ENCODE data around the gene EIF2D. TPM values are rescaled to one million over a fixed set of nuclear protein-coding genes. Genes with fewer than 3 reads are reported as not detected.
A peak's percentile ranks its signal among the peaks of the same experiment; 100 is the strongest.

EIF2D gene
- polyA plus RNA-seq, 12 donors: 35.7 to 70.1 (median 45.5) TPM; not detected in 1

DNA sequence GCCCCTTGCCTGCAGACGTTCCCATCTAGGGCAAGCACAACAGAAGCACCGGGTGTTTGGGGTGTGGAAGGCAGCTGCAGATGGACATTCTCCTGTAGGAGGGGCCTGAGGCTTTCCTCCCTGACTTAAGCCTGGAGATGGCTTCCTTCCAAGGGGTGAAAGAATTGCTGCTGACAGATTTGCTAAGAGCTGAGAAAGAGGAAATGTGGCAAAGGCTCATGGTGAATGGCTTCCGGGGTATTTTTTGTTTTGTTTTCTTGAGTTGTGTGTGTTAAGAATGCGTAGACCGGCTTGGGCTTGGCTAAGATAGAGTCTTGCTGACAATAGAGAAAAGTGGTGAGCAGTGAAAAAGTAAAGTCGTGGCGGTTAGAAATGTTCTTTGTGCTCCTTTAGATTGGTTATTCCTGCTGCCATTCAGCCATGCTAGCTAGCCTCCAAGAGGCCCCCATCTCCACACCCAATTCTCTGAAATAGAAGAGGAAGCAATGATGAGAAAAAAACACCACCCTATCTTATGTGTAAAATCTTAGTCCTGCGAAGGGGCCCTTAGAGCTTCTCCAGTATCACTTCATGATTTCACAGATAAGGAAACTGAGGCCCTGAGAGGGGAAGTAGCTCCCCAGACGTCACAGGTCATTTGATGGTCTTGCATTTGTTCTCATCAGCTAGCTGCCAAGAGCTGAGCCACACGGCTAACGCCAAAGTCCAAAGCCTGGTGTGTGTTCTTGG, 36.9 kb downstream of the EIF2D start:
- peak; percentile 67 for DNase-seq

DNA sequence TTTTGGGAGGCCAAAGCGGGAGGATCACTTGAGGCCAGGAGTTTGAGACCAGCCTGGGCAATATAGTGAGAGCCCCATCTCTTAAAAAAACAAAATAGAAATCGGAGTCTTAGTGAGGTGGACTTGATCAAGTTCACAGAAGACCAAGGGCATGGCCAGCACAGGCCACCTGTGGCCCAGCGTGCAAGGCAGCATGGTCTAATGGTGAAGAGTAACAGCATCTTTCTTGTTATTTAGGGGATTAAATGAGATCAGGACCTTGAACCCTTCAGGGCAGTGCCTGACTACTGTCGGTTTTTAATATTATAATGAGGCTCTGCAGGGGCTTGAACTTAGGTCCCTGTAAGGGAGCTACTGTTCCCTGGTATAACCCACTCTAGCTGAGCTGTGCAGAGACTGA, 38.5 kb downstream of the EIF2D start:
- DNase-seq: no peak

DNA sequence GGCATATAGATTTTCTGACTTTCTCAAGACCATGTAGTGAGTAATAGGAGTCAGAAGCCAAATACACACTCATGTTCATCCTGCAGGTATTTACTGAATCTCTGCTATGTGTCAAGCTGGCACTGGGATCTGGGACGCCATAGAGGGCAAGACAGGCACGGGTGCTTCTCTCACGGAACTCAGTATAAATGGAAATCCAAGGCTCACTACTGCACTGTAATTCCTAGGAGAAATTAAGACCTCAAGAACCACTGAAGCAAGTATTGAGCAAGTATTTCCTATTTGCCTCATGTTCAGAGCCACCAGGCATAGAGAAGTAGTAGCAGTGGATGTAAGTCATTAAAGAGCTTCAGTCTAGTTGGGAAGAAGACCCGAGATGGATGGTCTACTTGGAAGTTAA, 38.9 kb downstream of the EIF2D start:
- no peak for DNase-seq

DNA sequence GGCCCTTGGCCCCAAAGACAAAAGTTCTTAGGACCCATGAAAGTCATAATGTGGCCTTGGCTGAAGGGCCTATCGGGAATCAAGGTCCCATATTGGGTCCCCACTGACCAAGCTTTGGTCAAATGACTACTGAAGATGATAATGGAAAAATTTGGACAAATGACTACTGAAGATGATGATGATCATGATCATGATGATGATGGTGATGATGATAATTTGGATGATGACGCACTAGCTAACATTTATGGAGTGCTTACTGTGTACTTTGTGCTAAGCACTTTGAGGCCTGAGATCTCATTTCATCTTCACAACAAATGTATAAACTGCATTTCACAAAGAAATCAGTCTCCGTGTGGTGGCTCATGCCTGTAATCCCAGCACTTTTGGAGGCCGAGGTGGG, 39.4 kb downstream of the EIF2D start:
- DNase-seq: no peak

DNA sequence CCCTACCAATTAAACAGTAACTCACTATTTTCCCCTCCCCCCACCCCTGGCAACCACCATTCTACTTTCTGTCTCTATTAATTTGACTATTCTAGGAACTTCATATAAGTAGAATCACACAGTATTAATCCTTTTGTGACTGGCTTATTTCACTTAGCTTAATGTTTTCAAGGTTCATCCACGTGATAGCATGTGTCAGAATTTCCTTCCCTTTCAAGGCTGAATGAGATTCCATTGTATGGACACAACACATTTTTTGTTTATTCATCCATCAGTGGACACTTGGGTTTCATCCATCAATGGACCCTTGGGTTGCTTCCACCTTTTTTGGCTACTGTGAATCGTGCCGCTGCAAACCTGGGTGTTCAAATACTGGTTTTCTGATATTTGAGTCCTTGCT, 41.7 kb downstream of the EIF2D start:
- DNase-seq: no peak

DNA sequence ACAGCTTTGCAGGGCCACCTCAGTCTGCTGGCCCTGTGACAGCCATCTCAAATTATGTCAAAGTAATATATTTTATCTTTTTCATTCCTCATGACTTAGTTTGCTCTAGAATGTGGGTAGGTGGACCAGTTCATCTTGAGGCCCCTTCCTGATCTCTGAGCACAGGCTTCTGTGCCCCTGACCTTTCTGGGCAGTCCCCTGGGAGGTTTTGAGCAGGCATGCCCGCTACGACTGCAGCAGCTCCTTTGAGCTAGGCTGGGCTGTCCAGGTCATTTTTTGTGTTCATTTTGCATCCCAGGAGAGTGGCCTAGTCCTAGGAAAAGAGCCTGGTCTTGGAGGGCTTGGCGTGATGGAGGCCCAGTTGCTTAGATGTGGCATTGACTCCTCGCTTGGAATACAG, 42.7 kb downstream of the EIF2D start:
- DNase-seq: no peak

DNA sequence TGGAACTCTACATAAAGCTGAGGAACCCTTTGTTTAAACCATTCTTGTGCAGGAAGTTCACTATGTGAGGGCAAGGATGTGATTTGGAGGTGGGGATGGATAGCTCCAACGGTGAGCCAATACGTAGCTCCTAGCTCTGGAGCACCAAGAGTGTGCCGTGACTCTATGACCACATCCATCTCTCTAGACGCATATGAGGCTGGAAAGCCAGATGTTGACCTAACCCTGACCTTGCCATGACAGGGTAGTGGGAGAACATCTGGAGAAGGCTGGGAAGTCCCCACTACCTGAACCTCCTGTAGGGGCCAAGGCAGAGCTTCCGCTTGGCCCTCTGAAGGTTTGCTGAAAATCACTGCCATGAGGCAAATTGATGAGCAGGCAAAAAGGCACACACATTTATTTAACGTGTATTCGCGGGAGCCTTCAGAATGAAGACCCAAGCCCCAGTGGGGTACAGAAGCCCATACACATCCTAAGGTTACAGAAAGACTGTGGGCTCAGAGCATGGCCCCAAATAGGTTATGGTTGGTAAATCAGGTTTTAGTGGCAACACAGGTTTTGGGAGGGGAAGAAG, 43.4 kb downstream of the EIF2D start:
- no peak for DNase-seq

DNA sequence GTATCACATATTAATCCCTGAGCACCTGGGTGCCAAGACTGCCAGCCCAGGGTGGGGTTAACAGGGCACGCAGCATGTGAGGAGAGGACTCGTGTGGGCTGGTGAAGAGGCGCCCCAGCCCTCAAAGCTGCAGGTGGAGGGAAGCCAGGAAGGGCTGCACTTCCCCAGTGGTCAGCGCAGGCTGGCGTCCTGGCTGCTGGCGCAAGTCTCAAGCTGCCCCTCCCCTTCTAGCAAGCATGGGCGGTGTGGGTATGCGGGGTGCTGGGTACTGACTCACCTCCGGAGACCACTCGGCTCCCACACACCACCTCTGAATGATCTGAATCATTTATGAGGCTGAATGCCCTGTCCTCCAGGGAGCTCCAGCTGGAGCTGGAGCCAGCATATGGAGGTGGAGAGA, 44.0 kb downstream of the EIF2D start:
- DNase-seq: no peak

DNA sequence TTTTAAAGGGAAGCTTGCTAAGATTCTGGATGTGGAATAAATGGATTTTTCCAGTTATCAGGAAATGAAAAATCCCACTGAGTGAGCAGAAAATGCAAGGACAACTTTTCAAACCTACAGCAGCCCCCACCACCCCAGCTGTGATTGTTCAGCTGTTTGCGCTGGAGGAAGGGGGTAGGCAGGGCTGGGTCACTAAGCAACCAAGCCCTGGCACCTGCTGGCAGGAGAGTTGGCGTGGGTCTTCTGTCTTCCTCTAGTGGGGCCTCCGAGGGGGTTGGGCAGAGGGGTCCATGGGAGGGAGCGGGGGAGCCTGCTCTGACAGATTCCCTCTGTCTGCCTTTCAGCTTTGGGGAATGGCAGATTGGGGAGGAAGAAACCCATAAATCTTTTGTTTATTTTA, 45.3 kb downstream of the EIF2D start:
- DNase-seq: no peak

DNA sequence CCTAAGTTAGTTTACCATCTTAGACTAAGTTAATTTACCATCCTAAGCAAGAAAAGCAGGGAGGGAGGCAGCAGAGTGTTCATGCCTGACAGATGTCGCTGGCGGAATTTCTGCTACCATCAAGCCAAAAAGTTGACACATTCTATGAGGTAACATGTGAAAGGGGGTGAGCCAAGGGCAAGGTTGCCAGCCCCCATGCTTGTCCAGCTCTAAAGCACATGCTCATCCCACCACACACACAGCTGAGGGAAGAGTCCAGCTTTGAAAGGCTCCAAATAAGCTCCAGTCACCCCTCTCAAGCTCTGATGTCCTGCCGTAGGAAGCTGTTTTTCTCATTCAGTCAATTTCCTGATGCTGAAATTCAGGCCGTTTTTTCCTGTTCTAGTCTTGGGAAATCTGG, 46.3 kb downstream of the EIF2D start:
- DNase-seq: no peak

DNA sequence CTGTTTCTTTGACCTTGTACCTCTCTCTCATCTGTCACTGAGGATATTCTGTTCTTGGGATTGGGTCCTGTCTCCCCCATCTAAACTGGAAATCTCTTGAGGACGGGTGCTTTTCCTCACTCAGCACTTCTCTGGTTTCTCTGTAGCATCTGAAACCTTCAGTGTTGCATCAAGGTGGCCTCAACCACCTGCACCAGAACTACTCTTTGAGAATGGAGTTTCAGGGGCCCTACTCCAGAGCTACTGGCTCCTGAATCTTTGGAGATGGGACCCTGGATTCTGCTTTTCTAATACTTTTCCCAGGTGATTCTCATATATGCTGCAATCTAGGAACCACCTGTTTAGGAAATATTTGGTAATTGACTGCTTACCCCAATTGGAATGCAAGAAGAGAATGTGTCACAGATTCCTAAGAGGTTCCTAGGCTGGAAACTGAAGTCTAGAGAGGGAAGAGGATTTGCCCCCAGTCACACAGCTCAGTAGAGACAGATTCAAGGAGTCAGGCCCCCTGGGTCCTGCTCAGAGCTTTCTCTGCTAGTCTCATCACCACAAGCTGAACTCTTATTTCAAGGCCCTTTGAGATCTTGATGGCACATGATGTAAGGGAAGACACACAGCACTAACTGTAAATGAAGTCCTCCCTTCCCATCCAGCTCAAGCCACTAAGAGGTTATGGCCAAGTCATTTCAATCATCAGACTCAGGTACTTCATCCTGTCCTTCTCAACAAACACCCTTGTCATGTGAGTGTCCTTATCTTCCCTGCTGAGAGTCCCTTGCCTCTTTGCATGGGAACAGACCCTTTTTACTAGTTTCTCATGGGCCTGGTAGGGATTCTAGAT, 48.7 kb downstream of the EIF2D start:
- no peak for DNase-seq

DNA sequence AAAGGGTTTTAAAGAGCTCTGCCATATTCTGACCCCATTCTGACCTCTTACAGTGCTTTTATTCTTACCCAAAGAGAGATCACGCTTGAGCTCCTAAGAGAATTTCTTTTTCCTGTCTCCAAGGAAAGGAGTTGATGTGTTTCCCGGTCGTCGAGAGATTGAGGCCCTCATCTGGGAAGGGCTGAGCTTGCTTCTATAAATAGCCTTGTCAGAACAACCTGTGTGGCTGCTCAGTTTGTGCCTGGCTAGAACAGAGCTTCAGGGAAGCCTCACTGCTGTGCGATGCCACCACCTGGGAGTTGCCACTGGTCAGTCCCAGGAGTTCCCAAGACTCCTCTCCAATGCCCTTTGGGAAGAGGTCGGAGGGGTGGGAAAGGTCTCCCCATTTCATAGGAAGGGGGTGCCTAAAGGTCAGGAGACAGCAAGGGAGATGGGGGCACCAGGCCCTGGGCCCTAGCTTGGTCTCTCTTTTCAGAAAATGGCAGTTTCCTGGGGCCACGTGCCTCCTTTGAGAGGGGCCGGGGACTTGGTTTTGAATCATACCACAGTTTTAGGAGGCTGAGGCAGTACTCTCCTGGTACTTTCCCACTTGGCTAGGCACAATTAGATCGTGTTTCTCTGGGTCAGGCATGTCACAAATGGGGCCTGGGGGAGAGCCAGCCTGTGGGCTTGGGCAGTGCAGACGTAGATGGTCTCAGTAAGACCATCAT, 52.1 kb downstream of the EIF2D start:
- no peak for DNase-seq

DNA sequence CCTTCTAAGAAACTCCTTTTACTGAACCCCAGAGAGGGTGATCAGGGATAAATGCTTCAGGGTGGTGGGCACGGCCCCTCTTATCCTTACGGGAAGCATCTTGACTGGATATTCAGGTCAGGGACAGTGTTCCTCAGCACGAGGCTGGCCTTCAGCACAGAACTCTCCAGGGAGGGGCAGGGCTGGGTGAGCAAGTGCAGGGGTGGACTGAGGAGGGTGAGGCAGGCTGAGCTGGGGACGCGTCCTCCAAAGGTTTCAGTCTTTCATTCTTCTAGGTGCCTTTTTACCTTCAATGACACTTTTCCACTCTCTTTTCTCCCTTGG, 52.6 kb downstream of the EIF2D start:
- DNase-seq: no peak

DNA sequence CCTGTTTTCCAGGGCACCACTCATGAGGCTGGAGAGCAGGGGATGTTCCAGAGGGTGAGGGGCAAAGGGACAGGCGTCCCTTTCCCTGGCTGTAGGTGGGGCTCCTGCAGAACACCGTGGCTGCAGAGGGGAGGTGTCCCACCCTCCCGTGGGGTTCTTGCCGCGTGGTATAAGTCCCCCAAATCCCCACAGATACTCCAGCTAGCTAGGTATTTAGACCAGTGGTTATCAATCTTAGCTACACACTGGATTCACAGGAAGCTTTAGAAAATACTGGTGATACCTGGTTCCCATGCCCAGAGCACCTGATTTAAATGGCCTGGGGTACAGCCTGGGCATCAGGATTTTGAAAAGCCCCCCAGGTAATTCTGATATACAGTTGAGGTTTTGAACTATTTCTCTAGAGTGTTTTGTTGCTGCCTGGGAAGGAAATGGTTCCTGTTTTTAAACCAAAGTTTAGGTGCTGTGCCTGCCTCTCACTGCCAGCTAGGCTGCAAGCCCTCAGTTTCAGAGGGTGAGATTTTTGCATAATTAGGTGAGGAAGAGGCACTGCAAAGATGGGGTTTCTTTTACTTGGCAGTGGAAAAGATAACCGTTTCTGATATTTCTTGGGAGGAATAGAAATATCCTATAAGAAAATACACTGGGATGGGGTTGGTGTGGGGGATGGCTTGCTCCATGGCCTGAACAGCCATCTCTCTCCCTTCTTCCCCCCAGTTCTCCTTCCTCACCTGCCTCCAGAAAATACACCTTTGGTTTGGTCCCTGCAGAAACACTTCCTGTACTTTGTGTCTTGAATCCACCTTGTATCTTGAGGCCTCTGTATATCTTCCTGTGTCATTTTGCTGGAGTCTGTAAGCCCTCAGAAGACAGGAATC, 53.2 kb downstream of the EIF2D start:
- DNase-seq: no peak

DNA sequence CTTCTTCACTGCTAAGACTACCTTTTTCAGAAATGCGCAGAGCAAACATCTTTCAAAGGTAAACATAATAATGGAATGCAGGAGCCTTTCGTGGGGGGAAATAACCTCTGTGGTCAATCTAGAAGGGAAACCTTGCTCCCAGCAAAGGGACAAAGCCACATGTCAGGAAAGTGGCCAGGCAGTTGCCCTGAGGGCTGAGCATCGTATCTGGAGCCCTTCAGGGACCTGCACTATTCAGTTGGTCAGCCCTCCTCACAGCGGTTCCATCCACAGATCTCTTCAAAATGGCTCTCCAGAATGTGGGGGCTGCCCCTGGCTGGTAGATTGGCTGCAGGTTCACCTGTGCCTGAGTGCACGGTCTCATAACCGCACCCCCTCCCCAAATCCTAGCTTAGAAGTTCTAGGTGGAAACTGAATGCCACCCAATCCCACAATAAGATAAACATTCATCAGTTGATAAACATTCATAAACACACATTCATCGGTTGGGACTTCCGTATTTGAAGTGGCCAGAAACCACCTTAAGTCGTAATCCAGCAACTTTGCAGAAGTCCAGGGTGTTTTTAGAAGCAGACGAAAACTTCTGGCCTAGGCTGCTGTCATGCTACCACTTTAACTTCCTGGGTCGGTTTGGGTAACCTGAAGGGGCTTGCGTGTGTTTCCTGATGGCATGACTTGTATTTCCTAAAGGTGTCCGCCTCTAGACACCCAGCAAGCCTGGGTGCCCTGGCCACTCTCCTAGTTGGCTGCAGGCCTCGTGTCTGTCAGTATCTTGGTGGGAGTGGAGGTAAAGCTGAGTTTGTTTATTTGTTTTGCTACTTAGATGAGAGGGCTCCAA, 54.4 kb downstream of the EIF2D start:
- DNase-seq: no peak

DNA sequence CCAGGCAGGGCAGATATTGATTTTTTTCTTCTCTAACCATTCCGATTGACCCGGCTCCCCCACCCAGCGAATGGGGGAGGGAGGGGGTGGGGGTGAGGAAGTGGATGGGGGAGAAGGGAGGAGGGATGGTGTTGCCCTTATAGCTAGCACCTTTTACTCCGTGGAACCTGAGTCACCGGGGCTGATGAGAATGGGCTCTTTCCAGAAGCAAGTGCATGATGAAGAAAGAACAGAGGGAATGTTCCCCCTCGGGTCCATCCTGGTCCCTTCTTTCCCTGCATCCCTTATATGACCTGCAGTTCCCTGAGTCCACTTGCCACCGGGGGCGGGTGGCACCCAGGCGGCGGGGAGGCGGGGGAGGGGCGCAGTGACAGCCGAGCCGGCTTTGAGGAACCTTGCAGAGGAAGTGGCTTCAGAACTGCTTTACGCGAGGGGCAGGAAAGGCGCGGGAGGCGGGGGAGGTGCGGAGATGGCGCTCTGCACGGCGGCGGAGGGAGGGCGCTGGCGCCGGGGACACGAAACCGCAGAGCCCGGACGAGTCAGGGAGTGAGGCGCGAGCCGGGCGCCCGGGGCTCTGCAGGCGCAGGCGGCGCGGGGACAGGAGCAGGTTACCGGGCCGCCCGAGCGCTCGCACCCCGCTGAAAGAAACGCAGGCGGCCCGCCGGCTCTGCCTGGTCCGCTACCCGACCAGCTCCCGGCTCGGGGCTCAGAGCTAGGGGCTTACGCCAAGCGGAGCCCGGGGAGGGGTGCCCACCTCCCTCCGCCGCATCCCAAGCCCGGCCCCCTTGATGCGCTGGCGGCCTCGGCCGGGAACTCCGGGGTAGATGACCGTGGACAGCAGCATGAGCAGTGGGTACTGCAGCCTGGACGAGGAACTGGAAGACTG, 55.3 kb downstream of the EIF2D start:
- DNase-seq: peak; percentile 46

DNA sequence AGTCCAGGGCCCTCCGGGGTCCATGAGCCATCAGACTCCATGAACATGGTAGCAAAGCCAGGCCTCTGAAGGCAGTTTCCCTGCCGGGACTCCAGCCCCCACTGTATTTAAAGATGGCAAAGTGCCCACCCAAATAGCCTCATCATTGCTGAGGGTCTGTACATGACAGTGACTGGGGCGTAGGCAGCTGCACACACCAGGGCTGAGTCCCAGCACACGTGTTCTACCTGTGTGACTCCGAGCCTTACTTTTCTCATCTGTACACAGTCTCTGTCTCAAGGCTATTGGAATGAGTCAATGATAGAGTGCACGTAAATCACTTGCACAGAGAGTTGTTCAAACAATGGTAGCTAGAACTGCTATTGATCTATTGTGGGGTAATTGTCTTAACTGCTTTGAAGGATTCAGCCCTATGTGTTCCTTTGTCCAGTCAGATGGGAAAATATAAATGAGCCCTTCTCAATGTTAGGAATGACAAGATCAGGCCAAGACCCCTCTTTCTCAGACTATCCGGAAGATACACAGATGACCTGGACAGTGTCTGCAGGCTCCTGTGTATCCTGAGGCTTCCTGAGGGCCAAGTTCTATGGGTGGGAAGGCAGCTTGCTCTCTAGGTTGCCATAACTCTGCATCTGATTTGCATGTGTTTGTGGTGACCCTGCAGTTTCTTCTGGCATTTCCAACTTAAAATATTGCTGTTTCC, 56.1 kb downstream of the EIF2D start:
- DNase-seq: no peak

DNA sequence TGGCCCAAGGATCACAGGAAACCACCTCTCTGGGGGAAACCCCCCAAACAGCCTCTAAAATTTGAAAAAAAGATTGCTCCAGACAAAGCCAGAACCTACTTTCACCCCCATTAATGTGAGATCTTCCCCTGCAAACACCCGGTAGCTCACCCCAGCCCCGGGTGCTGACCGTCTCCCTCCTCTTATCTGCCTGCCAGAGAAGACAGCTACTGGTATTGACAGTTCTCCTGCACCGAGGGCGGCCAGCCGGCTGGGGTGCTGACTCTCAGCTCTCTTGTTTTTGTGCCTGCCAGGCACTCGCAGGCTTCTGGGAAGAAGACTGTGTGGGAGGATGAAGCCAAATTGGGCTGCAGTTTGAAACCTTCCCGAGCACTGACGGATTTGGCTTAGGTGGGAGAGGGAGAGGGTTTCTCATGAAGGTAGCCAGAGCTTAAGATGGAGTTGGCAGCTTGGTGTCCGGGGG, 56.8 kb downstream of the EIF2D start:
- DNase-seq: no peak

All from muscle of arm (tissue), 12 donors.